GM12875 (cell line): ENCODE data around the gene KIF14.
A peak's percentile ranks its signal among the peaks of the same experiment; 100 is the strongest.

ENCODE experiments used
- H3K4me3 ChIP-seq: one replicate; pipeline ENCODE4 v1.5.1; 2011; ENCODE audit warnings: low read depth, low read length, control low read depth
- CTCF ChIP-seq: IDR thresholded peaks from 2 replicates; pipeline ENCODE4 v1.5.1; 2011; ENCODE audit warnings: low read depth, mild to moderate bottlenecking, control low read depth, inconsistent platforms, low read length, moderate library complexity, borderline replicate concordance; ENCODE audit not compliant: insufficient read depth

KIF14 gene

GRCh38 chr1:200620273-200621131 is at the start of gene KIF14:
Gene KIF14 (minus strand): TSS chr1:200620751. CDS start chr1:200618723, 2,028 bp downstream.
- TF ChIP-seq CTCF, result no peak
- peak within 1 kb of the TSS; percentile 88 for H3K4me3 ChIP-seq

- H3K4me3 ChIP-seq, result peak within 1 kb of the TSS; percentile 99
- TF ChIP-seq CTCF, result no peak
These were observed 49.0 kb upstream of the KIF14 start, which contains the start of gene DDX59 for GRCh38 chr1:200669314-200670241. Gene DDX59 (minus strand): TSS chr1:200669907. CDS start chr1:200666740, 3,167 bp downstream.

GRCh38 chr1:200668514-200669313 is 48.2 kb upstream of the KIF14 start:
- TF ChIP-seq CTCF, result no peak
- peak overlapping the region; percentile 99 for H3K4me3 ChIP-seq

- no peak for TF ChIP-seq CTCF
- H3K4me3 ChIP-seq, result no peak overlapping the region
These were observed 45.8 kb upstream of the KIF14 start for GRCh38 chr1:200666309-200666708.

GRCh38 chr1:200665861-200666260 is 45.3 kb upstream of the KIF14 start:
- TF ChIP-seq CTCF, result no peak

GRCh38 chr1:200660719-200661118 is 40.2 kb upstream of the KIF14 start:
- H3K4me3 ChIP-seq, result no peak overlapping the region
- no peak for TF ChIP-seq CTCF

More at GRCh38 chr1:200665861-200666260, 45.3 kb upstream of the KIF14 start:
- H3K4me3 ChIP-seq, result no peak overlapping the region
